Measurements from ENCODE around the gene ERMARD.

DNA sequence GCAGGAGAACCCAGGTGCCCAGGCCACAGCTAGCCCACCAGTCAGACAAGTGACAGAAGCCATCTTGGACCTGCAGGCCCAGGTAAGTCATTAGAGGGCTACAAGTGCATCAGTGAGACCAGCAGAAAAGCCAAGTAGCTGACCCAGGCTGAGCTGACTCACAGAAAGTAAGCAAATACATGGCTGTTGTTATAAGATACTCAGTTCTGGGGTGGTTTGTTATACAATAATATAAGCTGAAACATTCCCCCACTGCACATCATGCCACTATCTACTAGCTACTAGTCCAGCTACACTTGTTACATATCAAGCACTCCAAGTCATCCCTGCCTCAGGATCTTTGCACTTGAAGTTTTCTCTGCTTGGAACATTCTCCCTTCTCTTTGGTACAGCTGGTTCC lies 10.1 kb upstream of the ERMARD start:
- TF ChIP-seq, protein P1, sequence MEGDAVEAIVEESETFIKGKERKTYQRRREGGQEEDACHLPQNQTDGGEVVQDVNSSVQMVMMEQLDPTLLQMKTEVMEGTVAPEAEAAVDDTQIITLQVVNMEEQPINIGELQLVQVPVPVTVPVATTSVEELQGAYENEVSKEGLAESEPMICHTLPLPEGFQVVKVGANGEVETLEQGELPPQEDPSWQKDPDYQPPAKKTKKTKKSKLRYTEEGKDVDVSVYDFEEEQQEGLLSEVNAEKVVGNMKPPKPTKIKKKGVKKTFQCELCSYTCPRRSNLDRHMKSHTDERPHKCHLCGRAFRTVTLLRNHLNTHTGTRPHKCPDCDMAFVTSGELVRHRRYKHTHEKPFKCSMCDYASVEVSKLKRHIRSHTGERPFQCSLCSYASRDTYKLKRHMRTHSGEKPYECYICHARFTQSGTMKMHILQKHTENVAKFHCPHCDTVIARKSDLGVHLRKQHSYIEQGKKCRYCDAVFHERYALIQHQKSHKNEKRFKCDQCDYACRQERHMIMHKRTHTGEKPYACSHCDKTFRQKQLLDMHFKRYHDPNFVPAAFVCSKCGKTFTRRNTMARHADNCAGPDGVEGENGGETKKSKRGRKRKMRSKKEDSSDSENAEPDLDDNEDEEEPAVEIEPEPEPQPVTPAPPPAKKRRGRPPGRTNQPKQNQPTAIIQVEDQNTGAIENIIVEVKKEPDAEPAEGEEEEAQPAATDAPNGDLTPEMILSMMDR (IDR thresholded peaks at IDR 0.05; ENCODE audit: low read depth, low read length), result no peak
- TF ChIP-seq EZH2phosphoT487 (IDR thresholded peaks at IDR 0.05; ENCODE audit: low read depth), result no peak

All from OCI-LY3 (cell line).